Measurements from ENCODE around the gene G6PC1.
"Not testable (repeated sequence)": the region's sequence is repeated elsewhere in the genome, so short reads cannot be mapped to it uniquely, and the experiment has no call there.

G6PC1 gene

GRCh38 chr17:42866631-42867575 is 33.7 kb upstream of the G6PC1 start:
- DNase-seq (ENCODE audit: low read depth) = no peak
- H3K4me3 ChIP-seq (ENCODE audit: low read depth, low read length) = no peak overlapping the region
- TF ChIP-seq CTCF (IDR thresholded peaks at IDR 0.05; ENCODE audit: low read depth, low read length, missing control alignments) = no peak

GRCh38 chr17:42867694-42868261 is 32.8 kb upstream of the G6PC1 start:
- not testable (repeated sequence) for H3K4me3 ChIP-seq (ENCODE audit: low read depth, low read length); DNase-seq (ENCODE audit: low read depth)

GRCh38 chr17:42868338-42868737 is 32.3 kb upstream of the G6PC1 start:
- no peak for DNase-seq (ENCODE audit: low read depth)
- no peak overlapping the region for H3K4me3 ChIP-seq (ENCODE audit: low read depth, low read length)
- no peak for TF ChIP-seq CTCF (IDR thresholded peaks at IDR 0.05; ENCODE audit: low read depth, low read length, missing control alignments)

- no peak overlapping the region for H3K4me3 ChIP-seq (ENCODE audit: low read depth, low read length)
- no peak for DNase-seq (ENCODE audit: low read depth)
Measured at GRCh38 chr17:42871647-42872046, 29.0 kb upstream of the G6PC1 start.

GRCh38 chr17:42872251-42872965 is 28.2 kb upstream of the G6PC1 start:
- TF ChIP-seq CTCF (IDR thresholded peaks at IDR 0.05; ENCODE audit: low read depth, low read length, missing control alignments) = no peak
- no peak for DNase-seq (ENCODE audit: low read depth)
- no peak overlapping the region for H3K4me3 ChIP-seq (ENCODE audit: low read depth, low read length)

More at GRCh38 chr17:42871647-42872046, 29.0 kb upstream of the G6PC1 start:
- no peak for TF ChIP-seq CTCF (IDR thresholded peaks at IDR 0.05; ENCODE audit: low read depth, low read length, missing control alignments)

GRCh38 chr17:42873315-42873714 is 27.3 kb upstream of the G6PC1 start:
- DNase-seq (ENCODE audit: low read depth) = no peak
- no peak overlapping the region for H3K4me3 ChIP-seq (ENCODE audit: low read depth, low read length)
- TF ChIP-seq CTCF (IDR thresholded peaks at IDR 0.05; ENCODE audit: low read depth, low read length, missing control alignments) = no peak

- not testable (repeated sequence) for DNase-seq (ENCODE audit: low read depth); H3K4me3 ChIP-seq (ENCODE audit: low read depth, low read length)
Measured at GRCh38 chr17:42873932-42874695, 26.5 kb upstream of the G6PC1 start.

Data from GM12864 (cell line).